ENCODE results near the gene HSPA8.
"Not testable (repeated sequence)": the region's sequence is repeated elsewhere in the genome, so short reads cannot be mapped to it uniquely, and the experiment has no call there.

HSPA8 gene

DNA sequence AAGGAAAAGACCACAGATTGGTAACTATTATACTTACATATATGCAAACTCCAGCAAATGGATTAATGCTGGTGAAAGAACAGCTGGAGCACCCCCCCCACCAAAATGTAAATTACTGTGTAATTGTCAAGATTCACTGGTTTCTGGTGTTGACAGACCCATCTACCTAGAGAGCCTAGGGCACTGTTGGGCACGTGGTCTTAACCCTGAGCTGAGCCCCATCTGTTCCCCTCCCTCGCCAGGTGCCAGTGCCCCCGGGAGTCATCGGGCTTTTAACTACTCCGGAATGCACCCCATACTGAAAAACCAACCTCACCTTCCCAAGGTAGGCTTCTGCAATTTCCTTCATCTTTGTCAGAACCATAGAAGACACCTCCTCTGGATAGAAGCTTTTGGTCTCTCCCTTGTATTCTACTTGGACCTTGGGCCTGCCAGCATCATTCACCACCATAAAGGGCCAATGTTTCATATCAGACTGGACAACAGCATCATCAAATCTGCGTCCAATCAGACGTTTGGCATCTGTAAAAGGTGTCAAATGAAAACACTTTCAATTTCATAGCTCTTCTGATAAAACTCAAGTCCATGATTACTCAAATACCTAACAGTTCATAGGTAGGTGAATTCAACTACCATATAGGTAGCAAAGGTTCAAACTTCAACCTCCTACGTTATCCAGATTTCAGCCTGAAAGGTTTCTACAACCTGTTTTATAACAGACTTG lies 1.5 kb downstream of the HSPA8 start:
- Mint-ChIP-seq H3K9me3 (no peaks in the 10 kb centered on the region), H3K36me3 (ENCODE audit: low read depth) (peaks cover 85% of the 10 kb centered on the region), H3K4me3 (peak overlapping the region; percentile 100), H3K27ac (peak overlapping the region; percentile 100), H3K27me3 (peaks cover 2% of the 10 kb centered on the region), H3K4me1 (ENCODE audit: low read depth) (peaks cover 55% of the 10 kb centered on the region)
- no peak for DNase-seq

DNA sequence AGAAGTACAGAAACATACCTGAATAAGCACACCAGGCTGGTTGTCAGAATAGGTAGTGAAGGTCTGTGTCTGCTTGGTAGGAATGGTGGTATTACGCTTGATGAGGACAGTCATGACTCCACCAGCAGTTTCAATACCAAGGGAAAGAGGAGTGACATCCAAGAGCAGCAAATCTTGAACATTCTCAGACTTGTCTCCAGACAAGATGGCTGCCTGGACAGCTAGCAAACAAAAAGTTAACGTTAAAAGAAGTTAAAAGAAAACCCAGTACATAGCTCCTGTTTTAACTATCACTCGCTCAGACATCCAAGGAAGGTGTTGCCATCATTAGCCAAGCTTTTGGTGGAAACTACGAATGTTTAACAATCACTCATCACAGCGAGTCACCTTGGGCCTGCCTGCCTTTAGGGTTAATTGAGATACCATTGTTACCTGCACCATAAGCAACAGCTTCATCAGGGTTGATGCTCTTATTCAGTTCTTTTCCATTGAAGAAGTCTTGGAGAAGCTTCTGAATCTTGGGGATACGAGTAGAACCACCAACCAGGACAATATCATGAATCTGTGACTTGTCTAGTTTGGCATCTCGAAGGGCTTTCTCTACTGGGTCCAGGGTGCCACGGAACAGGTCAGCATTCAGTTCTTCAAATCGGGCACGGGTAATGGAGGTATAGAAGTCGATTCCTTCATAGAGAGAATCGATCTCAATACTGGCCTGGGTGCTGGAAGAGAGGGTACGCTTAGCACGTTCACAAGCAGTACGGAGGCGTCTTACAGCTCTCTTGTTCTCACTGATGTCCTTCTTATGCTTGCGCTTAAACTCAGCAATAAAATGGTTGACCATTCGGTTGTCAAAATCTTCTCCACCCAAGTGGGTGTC lies 2.7 kb downstream of the HSPA8 start:
- peak overlapping the region; percentile 100 for H3K4me3 Mint-ChIP-seq
- peak overlapping the region; percentile 100 for H3K27ac Mint-ChIP-seq
- not testable (repeated sequence) for DNase-seq, H3K27me3 Mint-ChIP-seq, H3K9me3 Mint-ChIP-seq
- peaks cover 91% of the 10 kb centered on the region for H3K36me3 Mint-ChIP-seq (ENCODE audit: low read depth)
- peaks cover 51% of the 10 kb centered on the region for H3K4me1 Mint-ChIP-seq (ENCODE audit: low read depth)

DNA sequence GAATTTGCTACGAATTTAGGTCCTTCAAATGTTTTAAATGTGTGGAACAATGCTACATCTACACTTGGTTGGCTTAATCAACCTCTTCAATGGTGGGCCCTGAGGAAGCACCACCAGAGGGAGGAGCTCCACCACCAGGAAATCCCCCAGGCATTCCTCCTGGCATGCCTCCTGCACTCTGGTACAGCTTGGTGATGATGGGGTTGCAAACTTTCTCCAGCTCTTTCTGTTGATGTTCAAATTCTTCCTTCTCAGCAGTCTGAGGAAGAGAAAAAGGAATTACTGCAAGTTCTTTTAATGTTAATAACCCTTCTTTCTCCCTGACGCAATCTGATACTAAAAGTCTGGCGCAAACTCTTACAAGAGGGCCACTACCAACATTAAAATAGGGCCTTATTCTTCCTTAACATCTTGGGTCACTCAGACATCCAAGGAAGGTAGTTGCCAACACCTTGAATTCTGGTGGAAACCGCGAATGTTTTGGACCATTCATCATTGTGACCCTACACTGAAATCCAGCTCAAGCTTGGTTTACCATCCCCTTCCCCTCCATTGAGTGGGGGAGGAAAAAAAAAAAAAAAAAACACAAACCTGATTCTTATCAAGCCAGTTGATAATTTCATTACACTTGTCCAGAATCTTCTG lies 4.2 kb downstream of the HSPA8 start:
- Mint-ChIP-seq H3K9me3 (no peaks in the 10 kb centered on the region), H3K27ac (peak overlapping the region; percentile 100), H3K27me3 (peaks cover 2% of the 10 kb centered on the region), H3K4me1 (ENCODE audit: low read depth) (peaks cover 54% of the 10 kb centered on the region), H3K4me3 (peak overlapping the region; percentile 100), H3K36me3 (ENCODE audit: low read depth) (peaks cover 90% of the 10 kb centered on the region)
- no peak for DNase-seq

DNA sequence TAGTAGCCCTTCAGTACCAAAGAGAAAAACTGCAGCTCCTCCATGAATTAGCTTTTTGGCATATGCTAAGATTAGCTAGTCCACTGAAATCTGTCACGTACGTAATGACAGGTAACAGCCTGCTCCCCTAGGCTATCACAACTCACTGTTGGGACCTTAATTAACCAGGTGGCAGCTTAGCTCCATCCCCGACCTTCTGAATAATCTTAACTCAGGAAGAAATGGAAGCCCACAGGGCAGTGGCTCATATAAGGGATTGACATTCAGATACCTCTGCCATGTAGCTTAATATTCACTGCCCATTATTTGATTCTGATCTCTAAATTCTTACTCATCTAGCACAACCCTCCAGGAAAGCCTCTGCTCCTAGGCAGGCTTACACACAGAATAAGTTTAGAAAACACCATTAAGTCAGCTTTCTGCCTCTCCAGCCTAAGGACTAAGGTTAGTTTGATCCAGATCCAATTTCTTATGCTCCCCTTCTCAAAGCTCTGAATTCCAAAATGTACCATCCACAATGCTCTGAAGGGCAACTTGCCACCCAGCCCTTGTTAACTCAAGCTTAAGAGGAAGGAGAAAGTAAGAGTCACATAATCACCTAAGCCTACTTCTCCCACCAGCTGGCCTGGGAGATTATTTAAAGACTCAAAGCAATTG lies 5.0 kb downstream of the HSPA8 start:
- H3K4me3 Mint-ChIP-seq, result peak overlapping the region; percentile 100
- no peak for DNase-seq
- no peaks in the 10 kb centered on the region for H3K9me3 Mint-ChIP-seq
- peaks cover 54% of the 10 kb centered on the region for H3K4me1 Mint-ChIP-seq (ENCODE audit: low read depth)
- H3K27ac Mint-ChIP-seq, result peak overlapping the region; percentile 100
- peaks cover 87% of the 10 kb centered on the region for H3K36me3 Mint-ChIP-seq (ENCODE audit: low read depth)
- peaks cover 2% of the 10 kb centered on the region for H3K27me3 Mint-ChIP-seq

DNA sequence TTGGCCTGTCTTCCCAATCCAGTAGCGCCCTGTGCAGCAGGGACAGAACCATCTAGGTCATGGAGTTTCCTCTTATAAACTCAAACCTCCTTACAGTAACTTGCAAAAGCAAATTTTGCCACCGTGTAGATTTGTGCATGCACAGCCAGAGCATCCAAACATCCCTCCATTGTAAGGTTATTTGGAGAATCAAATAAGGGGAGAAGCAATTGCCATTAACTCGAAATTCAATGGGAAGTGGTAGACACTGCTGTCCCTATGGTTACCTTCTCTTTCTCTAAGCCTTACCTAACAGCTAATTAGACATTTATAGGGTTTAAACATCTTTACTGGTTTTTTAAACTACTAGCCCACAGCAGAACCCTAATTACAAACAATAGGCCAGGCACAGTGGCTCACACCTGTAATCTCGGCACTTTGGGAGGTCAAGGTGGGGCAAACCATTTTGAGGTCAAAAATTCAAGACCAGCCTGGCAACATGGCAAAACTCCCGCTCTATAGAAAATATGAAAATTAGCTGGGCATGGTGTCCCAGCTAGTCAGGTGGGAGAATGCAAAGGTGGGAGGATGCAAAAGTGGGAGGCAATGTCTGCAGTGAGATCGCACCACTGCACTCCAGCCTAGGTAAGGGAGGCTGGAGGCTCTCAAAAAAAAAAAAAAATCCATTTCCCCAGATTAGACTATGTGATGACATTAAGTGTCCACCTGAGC lies 6.6 kb downstream of the HSPA8 start:
- DNase-seq, result no peak
- H3K9me3 Mint-ChIP-seq, result no peaks in the 10 kb centered on the region
- peaks cover 72% of the 10 kb centered on the region for H3K36me3 Mint-ChIP-seq (ENCODE audit: low read depth)
- peak overlapping the region; percentile 100 for H3K27ac Mint-ChIP-seq
- H3K27me3 Mint-ChIP-seq, result no peaks in the 10 kb centered on the region
- H3K4me1 Mint-ChIP-seq (ENCODE audit: low read depth), result peaks cover 53% of the 10 kb centered on the region
- peak overlapping the region; percentile 100 for H3K4me3 Mint-ChIP-seq

DNA sequence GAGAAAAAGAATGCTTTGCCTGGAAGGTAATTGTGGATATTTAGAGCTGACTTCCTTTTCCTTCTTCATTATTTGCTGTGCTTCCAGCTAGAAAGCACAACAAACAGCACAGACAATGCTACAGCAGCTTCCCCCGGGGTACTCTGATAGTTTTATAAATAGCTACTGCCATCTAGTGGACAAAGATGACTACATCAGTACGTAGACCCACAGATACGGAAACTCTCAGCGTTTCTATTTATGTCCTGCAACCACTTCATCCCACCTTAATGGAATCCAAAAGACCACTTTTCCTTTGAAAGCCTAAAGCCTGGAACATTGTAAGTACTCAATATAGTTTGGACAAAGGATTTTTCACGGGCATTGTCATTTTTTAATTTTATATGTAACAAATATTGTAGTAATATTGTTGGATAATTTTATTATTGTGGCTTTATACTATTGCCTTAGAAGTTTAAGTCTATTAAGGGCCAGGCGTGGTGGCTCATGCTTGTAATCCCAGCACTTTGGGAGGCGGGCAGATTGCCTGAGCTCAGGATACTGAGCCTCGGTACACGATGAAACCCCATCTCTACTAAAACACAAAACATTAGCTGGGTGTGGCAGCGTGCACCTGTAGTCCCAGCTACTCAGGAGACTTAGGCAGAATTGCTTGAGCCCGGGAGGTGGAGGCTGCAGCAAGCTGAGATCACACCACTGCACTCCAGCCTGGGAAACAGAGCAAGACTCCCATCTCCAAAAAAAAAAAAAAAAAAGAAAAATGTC lies 7.5 kb downstream of the HSPA8 start:
- H3K4me3 Mint-ChIP-seq, result peak overlapping the region; percentile 100
- H3K9me3 Mint-ChIP-seq, result no peaks in the 10 kb centered on the region
- peak; percentile 58 for DNase-seq
- H3K27ac Mint-ChIP-seq, result peak overlapping the region; percentile 100
- peaks cover 63% of the 10 kb centered on the region for H3K36me3 Mint-ChIP-seq (ENCODE audit: low read depth)
- H3K4me1 Mint-ChIP-seq (ENCODE audit: low read depth), result peaks cover 49% of the 10 kb centered on the region
- no peaks in the 10 kb centered on the region for H3K27me3 Mint-ChIP-seq

DNA sequence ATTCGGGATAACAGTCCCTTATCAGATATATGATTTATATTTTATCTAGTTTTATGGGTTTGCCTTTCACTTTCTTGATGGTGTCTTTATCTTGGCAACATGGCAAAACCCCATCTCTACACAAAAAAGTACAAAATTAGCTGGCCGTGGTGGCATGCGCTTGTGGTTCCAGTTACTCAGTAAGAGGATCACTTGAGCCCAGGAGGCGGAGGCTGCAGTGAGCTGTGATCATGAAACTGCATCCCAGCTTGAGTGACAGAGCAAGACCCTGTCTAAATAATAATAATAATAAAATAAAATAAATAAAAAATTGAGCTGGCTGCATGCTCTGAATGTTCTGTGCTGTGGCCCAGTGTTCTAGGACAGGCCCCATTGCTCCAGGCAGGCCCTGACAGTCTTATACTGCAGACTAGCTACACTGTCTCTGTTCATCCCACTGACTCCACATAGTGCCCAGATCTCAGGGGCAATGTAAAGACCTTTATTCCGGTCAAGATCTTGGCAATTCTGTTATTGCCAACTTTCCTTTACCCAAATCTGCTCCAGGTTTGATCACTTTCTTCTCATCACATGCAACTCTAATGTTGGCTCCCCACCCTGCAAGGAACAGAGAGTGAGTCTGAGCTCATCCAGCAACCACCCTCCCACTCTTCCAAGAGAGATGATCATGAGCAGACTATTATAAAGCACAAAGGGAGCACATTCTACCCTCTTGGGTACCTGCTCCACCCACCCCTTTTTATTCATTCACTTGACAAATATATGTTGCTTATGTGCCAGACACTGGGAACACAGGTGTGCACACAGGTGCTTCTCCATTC lies 8.8 kb downstream of the HSPA8 start:
- peak overlapping the region; percentile 60 for H3K27ac Mint-ChIP-seq
- peaks cover 38% of the 10 kb centered on the region for H3K4me1 Mint-ChIP-seq (ENCODE audit: low read depth)
- DNase-seq, result no peak
- no peaks in the 10 kb centered on the region for H3K27me3 Mint-ChIP-seq
- H3K4me3 Mint-ChIP-seq, result peak overlapping the region; percentile 8
- H3K9me3 Mint-ChIP-seq, result no peaks in the 10 kb centered on the region
- H3K36me3 Mint-ChIP-seq (ENCODE audit: low read depth), result peaks cover 50% of the 10 kb centered on the region

DNA sequence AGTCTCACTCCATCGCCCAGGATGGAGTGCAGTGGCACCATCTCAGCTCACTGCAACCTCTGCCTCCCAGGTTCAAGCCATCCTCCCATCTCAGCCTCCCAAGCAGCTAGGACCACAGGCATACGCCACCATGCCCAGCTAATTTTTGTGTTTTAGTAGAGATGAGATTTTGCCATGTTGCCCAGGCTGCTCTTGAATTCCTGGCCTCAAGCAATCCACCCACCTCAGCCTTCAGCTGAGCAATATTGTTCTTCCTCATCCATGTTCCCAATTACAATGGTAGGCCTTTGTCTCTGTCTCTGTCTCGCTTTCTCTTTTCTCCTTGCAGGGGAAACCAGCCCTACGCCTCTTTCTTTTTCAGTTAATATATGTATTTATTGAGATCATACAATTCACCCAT lies 10.3 kb downstream of the HSPA8 start:
- peaks cover 35% of the 10 kb centered on the region for H3K36me3 Mint-ChIP-seq (ENCODE audit: low read depth)
- no peaks in the 10 kb centered on the region for H3K27me3 Mint-ChIP-seq
- DNase-seq, result no peak
- H3K27ac Mint-ChIP-seq, result peak overlapping the region; percentile 23
- H3K9me3 Mint-ChIP-seq, result no peaks in the 10 kb centered on the region
- no peak overlapping the region for H3K4me3 Mint-ChIP-seq
- H3K4me1 Mint-ChIP-seq (ENCODE audit: low read depth), result peaks cover 24% of the 10 kb centered on the region

DNA sequence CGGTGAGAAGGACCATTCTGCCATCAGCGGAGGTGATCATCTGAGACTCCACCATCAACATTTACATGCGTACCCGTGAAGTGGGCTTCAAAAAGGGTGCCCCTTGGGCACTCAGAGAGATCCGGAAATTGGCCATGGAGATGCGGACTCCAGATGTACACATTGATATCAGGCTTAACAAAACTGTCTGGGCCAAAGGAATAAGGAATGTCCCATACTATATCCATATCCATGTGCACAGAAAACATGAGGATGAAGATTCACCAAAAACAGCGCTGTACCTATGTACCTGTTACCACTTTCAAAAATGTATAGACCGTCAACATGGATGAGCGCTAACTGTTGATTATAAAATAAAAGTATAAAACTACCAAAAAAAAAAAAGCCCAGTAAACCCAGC lies 10.8 kb downstream of the HSPA8 start:
- no peak for DNase-seq

DNA sequence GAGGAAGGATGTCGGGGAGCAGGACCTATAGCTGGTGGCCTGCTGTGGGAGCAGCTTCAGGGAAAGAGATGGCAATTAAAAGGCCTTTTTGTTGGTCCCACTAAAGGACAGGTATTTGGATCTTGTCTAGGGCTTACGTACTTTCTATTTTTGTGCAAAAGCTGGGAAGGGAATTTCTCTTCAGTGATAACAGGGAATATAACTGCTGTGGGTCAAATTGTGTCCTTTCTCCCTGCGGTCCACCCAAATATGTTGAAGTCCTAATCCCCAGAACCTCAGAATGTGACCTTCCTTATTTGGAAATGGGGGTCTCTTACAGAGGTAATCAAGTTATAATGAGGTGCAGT lies 14.0 kb downstream of the HSPA8 start:
- Mint-ChIP-seq H3K27ac (no peak overlapping the region), H3K4me3 (no peak overlapping the region), H3K9me3 (no peaks in the 10 kb centered on the region), H3K36me3 (ENCODE audit: low read depth) (peaks cover 1% of the 10 kb centered on the region), H3K4me1 (ENCODE audit: low read depth) (no peaks in the 10 kb centered on the region), H3K27me3 (no peaks in the 10 kb centered on the region)
- DNase-seq, result no peak

More for the DNA sequence above, 10.8 kb downstream of the HSPA8 start:
- no peak overlapping the region for H3K4me3 Mint-ChIP-seq
- H3K27ac Mint-ChIP-seq, result peak overlapping the region; percentile 53
- no peaks in the 10 kb centered on the region for H3K9me3 Mint-ChIP-seq
- H3K27me3 Mint-ChIP-seq, result no peaks in the 10 kb centered on the region
- H3K36me3 Mint-ChIP-seq (ENCODE audit: low read depth), result peaks cover 30% of the 10 kb centered on the region
- peaks cover 20% of the 10 kb centered on the region for H3K4me1 Mint-ChIP-seq (ENCODE audit: low read depth)

DNA sequence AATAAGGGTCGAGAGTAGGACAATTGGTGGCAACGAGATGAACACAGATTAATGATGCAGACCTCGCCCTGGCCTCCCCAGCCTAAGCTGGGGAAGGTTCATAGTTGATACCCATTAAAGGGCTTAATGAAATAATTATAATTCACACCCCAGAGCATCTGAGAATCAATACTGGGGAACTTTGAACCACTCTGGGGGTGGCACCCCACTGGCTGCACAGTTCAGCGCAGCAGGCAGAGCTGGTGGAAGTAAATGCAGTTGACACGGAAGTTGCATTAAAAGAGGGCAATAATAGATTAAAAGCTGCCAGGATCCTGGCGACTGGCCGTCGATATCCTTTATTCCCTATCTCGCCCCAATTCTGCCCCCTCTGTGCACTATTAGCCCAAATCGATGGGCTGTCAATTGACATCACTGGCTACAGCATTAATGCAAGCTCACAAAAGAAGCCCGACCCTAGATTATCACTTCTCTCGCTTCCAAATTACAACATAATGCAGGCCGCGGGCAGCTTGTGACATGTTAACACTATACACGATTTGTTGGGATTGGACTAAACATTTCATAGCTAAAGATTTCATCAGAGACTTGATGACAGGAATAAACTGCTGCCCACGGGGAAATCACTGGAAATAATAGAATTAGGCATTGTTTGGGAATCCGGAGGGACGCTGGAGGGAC lies 14.5 kb downstream of the HSPA8 start:
- Mint-ChIP-seq H3K4me3 (no peak overlapping the region), H3K4me1 (ENCODE audit: low read depth) (no peaks in the 10 kb centered on the region), H3K36me3 (ENCODE audit: low read depth) (peaks cover 1% of the 10 kb centered on the region), H3K27ac (no peak overlapping the region), H3K9me3 (no peaks in the 10 kb centered on the region), H3K27me3 (no peaks in the 10 kb centered on the region)
- DNase-seq, result no peak

DNA sequence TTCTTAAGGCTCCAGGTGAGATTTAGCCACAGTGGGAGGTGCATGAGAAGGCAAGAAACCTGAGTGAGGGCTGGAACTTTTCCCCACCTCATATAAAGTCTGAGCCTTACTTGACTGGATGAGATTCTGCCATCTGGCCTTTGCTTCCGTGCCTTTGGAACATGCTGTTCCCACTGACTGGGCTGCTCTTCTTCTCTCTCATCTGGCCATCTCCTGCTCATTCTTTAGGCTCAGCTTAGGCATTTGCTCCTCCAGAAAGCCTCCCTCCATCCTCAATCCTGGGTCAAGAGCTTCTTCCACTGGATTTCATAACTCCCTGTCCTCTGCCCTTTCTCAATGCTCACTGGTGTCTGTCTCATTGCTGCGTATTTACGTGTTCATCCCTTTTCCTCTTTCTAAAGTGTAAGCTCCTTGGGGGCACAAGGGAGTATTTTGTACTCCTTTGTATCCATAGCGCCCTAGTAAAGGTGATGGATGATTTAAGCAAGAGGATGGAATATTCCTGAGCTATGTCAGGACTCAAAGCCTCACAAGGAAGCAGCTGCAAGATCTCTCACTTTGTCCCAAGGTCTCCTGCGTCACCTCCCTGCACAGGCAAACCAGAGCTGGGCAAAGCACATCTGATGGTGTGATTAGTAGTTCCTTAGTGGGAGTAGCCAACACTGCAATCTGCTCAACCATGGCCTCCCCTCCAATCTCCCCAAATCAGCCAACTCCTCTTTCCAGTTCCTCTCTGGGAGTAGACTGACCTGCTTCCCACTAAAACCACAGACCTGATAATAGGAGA lies 15.3 kb downstream of the HSPA8 start:
- Mint-ChIP-seq H3K27me3 (no peaks in the 10 kb centered on the region), H3K4me3 (no peak overlapping the region), H3K4me1 (ENCODE audit: low read depth) (no peaks in the 10 kb centered on the region), H3K9me3 (no peaks in the 10 kb centered on the region), H3K27ac (no peak overlapping the region), H3K36me3 (ENCODE audit: low read depth) (peaks cover 1% of the 10 kb centered on the region)
- DNase-seq, result no peak

All from activated T-cell treated with anti-CD3 and anti-CD28 coated beads, Interleukin-2, amount 50 U/mL, for 24 hours (primary cell).